ENCODE results near the gene MRPS18A. TPM values are rescaled to one million over a fixed set of nuclear protein-coding genes. Genes with fewer than 3 reads are reported as not detected.

The MRPS18A gene
- total and polyA plus RNA-seq, 9 of the 15 experiments (the other 6 are each of a cell fraction or from before 2014, with no cell fraction given), result 87.5 to 243 (median 125) TPM

DNA sequence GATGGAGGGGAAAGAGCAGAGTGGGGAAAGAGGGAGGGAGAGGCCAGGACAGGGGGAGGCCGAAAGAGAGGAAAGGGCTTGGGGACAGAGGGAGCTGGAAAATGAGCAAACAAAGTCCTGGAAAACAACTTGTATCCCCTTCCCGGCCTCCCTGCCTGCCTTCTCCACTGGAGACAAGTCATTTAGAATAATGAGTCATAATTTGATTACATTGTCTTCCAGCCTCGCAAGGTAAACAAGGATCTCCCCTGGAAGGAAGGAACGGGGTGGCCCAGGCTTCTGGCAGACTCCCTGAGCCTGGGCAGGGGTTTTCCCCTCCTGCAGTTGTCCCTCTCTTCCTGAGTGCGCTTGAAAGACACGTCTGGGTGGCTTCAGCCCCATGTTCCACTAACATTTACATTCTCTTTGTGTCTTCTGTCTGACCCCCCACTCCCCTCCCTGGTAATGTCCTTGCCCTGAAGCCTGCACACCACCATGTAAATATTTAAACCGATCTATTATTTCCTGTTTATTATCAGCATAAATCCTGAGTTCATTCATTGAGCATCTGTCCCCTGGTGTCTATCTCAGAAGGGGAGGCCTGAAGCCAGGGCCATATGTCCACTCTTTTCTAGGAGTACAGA lies 12.1 kb upstream of the MRPS18A start:
- no peak overlapping the region for H3K27ac ChIP-seq (ENCODE audit: extremely low read depth, low read depth, low read length)
- CTCF ChIA-PET (ENCODE audit: low intra/inter-chr PET ratio), result no interaction called here
- H3K9ac ChIP-seq (ENCODE audit: insufficient read depth in 1 of 2, low read depth in 2 of 2, low read length in 2 of 2), result peak overlapping the region in 1 of 2 experiments; percentile 6; a peak in 1 of 4 replicates
- intact Hi-C loops (cut with micrococcal nuclease), result no loop called here
- H3K27me3 ChIP-seq (ENCODE audit: control insufficient read depth in 2 of 2, insufficient read depth in 2 of 2, low read length in 2 of 2), result no peaks in the 10 kb centered on the region
- no TSS peak for BruUV-seq (replicated peaks)
- no peak overlapping the region for H3K4me2 ChIP-seq (ENCODE audit: insufficient read depth, low read length)
- no peak overlapping the region for H3K4me3 ChIP-seq
- DNase-seq (ENCODE audit: extremely low read depth in 1 of 4, low spot score in 3 of 4) (no peak), FAIRE-seq (no peak), ATAC-seq (no peak)
- no peaks in the 10 kb centered on the region for H4K20me1 ChIP-seq (replicated peaks; ENCODE audit: control insufficient read depth, insufficient read depth, low read length)
- no peaks in the 10 kb centered on the region for H3K79me2 ChIP-seq (ENCODE audit: control insufficient read depth, insufficient read depth, low read length)
- peaks cover 13 to 39% of the 10 kb centered on the region in 2 experiments for H3K4me1 ChIP-seq (replicated peaks in 1 of 2; ENCODE audit: control insufficient read depth in 2 of 2, insufficient read depth in 2 of 2, low read length in 2 of 2)
- no peaks in the 10 kb centered on the region for H3K9me3 ChIP-seq (replicated peaks; ENCODE audit: control insufficient read depth, insufficient read depth, low read depth, low read length)
- in situ Hi-C loops (cut with MboI), result no loop called here
- 31% methylated on average over 7 of the region's 7 CpGs for WGBS (ENCODE audit: insufficient coverage, low coverage, missing lambda C conversion rate)
- no peaks in the 10 kb centered on the region for H3K9me1 ChIP-seq (ENCODE audit: control insufficient read depth, insufficient read depth, low read length)
- POLR2A ChIA-PET, result interaction anchor here (2.9 kb wide), 1 partner anchor 13 kb away, joined by 10 read pairs; no protein-coding TSS in a partner anchor
- no peaks in the 10 kb centered on the region for H3K36me3 ChIP-seq (ENCODE audit: control insufficient read depth, insufficient read depth, low read length)
- H2AFZ ChIP-seq (ENCODE audit: low read depth, low read length), result peak overlapping the region; percentile 79
- TF ChIP-seq FOXK2 (conservative IDR thresholded peaks at IDR 0.05 in 1 of 2, IDR thresholded peaks at IDR 0.05 in 1 of 2; ENCODE audit: low read depth in 2 of 2) (peak; percentile 41 to 58; a peak in 2 of 4 replicates), ARID1B (IDR thresholded peaks at IDR 0.05) (0 out of 2 replicates have a peak, but pooled peaks have one; percentile 15), ZFPM2 (CRISPR knock-in tag; IDR thresholded peaks at IDR 0.05) (no peak), TARDBP (IDR thresholded peaks at IDR 0.05) (no peak), JUND (IDR thresholded peaks at IDR 0.05; ENCODE audit: borderline replicate concordance, low read depth, low read length) (peak; percentile 71; the same call in 1 of the 2 replicates), JUND (tag; IDR thresholded peaks at IDR 0.05; ENCODE audit: borderline replicate concordance, low read depth, low read length) (peak; percentile 64; the same call in 1 of the 3 replicates), PTRF (tag; IDR thresholded peaks at IDR 0.05) (no peak), MIER1 (IDR thresholded peaks at IDR 0.05; ENCODE audit: low read depth) (no peak), ZNF583 (CRISPR knock-in tag; IDR thresholded peaks at IDR 0.05) (no peak), FOSL1 (tag; conservative IDR thresholded peaks at IDR 0.05) (peak; percentile 75), JUN (IDR thresholded peaks at IDR 0.05; ENCODE audit: borderline replicate concordance, low read depth, low read length) (peak; percentile 58; the same call in 1 of the 2 replicates), JUN (CRISPR knock-in tag; IDR thresholded peaks at IDR 0.05; ENCODE audit: borderline replicate concordance) (no peak), FOXA3 (CRISPR knock-in tag; conservative IDR thresholded peaks at IDR 0.05 in 1 of 2, IDR thresholded peaks at IDR 0.05 in 1 of 2) (peak in 1 of 2 experiments; percentile 92; a peak in 3 of 4 replicates), SOX6 (IDR thresholded peaks at IDR 0.05) (peak; percentile 37; the same call in 1 of the 2 replicates)
- TF ChIP-seq, protein P1, sequence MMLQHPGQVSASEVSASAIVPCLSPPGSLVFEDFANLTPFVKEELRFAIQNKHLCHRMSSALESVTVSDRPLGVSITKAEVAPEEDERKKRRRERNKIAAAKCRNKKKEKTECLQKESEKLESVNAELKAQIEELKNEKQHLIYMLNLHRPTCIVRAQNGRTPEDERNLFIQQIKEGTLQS (IDR thresholded peaks at IDR 0.05), result peak; percentile 79
- TF ChIP-seq, protein P1 (CRISPR knock-in tag; conservative IDR thresholded peaks at IDR 0.05), result 0 out of 2 replicates have a peak, but pooled peaks have one; percentile 31
- TF ChIP-seq, protein P2, sequence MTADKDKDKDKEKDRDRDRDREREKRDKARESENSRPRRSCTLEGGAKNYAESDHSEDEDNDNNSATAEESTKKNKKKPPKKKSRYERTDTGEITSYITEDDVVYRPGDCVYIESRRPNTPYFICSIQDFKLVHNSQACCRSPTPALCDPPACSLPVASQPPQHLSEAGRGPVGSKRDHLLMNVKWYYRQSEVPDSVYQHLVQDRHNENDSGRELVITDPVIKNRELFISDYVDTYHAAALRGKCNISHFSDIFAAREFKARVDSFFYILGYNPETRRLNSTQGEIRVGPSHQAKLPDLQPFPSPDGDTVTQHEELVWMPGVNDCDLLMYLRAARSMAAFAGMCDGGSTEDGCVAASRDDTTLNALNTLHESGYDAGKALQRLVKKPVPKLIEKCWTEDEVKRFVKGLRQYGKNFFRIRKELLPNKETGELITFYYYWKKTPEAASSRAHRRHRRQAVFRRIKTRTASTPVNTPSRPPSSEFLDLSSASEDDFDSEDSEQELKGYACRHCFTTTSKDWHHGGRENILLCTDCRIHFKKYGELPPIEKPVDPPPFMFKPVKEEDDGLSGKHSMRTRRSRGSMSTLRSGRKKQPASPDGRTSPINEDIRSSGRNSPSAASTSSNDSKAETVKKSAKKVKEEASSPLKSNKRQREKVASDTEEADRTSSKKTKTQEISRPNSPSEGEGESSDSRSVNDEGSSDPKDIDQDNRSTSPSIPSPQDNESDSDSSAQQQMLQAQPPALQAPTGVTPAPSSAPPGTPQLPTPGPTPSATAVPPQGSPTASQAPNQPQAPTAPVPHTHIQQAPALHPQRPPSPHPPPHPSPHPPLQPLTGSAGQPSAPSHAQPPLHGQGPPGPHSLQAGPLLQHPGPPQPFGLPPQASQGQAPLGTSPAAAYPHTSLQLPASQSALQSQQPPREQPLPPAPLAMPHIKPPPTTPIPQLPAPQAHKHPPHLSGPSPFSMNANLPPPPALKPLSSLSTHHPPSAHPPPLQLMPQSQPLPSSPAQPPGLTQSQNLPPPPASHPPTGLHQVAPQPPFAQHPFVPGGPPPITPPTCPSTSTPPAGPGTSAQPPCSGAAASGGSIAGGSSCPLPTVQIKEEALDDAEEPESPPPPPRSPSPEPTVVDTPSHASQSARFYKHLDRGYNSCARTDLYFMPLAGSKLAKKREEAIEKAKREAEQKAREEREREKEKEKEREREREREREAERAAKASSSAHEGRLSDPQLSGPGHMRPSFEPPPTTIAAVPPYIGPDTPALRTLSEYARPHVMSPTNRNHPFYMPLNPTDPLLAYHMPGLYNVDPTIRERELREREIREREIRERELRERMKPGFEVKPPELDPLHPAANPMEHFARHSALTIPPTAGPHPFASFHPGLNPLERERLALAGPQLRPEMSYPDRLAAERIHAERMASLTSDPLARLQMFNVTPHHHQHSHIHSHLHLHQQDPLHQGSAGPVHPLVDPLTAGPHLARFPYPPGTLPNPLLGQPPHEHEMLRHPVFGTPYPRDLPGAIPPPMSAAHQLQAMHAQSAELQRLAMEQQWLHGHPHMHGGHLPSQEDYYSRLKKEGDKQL (CRISPR knock-in tag; IDR thresholded peaks at IDR 0.05; ENCODE audit: borderline replicate concordance), result no peak
